OCI-M2 (cell line): ENCODE measurements around the gene ITGB7.

Experiments
- DNase-seq: peaks from one replicate; lab custom pipeline; 2025; ENCODE audit not compliant: unreplicated experiment; lab: John Stamatoyannopoulos, UW

ITGB7 gene

DNA sequence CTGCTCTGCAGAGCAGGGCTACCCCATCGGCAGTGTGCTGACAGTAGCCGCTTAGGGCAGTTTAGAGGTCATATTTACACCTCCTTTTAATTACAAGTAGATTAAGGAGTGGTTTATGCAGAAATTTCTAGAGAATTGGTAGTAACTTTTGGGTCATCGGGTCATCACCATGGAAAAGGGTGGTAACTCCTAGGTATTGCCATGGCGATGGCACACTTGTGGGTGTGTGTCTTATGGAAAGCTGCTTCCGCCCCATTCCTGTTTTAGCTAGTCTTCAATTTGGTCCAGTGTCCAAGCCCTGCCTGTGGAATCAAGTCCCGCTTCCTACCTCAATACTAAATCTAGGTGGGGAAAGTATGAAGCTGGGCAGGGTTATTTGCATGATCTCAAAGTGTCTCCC lies 56.0 kb downstream of the ITGB7 start:
- DNase-seq = no peak

DNA sequence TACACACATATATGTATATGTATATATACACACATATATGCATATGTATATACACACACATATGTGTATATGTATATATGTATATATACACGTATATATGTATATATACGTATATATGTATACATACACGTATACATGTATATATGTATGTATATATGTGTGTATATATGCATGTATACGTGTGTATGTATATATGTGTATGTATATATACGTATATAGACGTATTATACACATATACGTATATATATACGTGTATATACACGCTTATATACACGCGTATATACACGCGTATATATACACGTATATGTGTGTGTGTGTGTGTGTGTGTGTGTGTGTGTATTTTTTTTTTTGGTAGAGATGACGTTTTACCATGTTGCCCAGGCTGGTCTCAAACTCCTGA lies 59.4 kb downstream of the ITGB7 start:
- no peak for DNase-seq

DNA sequence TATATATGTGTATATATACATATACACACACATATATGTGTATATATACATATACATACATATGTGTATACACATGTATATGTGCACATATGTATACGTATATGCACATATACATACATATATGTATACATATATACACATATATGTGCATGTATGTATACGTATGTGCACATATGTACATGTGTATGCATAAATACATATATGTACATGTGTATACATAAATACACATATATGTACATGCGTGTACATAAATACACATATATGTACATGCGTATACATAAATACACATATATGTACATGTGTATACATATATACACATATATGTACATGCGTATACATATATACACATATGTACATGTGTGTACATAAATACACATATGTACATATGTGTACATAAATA lies 59.9 kb downstream of the ITGB7 start:
- DNase-seq = no peak

DNA sequence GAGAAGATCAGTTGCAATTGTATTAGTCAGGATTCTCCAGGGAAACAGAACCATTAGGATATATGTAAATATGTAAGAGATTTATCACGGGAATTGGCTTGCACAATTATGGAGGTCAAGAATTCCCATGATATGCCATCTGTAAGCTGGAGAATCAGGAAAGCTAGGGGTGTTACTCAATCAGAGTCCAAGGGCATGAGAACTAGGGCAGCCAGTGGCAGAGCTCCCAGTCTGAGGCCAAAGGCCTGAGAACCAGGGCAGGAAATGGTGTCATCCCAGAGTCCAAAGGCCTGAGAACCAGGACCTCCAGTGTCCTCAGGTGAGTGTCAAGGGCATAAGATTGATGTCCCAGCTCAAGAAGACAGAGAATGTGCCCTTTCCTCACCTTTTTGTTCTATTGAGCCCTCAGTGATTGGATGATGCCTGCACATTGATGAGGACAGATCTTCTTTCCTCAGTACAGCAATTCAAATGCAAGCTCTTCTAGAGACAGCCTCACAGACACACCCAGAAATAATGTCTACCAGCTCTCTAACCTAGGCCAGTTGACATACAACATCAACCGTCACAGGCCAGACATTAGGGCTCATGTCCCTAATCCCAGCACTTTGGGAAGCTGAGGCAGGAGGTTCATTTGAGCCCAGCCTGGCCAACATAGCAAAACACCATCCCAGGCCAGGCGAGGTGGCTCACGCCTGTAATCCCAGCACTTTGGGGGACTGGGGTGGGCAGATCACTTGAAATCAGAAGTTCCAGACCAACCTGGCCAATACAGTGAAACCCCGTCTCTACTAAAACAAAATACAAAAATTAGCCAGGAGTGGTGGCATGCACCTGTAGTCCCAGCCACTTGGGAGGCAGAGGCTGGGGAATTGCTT lies 61.4 kb downstream of the ITGB7 start:
- DNase-seq = no peak

DNA sequence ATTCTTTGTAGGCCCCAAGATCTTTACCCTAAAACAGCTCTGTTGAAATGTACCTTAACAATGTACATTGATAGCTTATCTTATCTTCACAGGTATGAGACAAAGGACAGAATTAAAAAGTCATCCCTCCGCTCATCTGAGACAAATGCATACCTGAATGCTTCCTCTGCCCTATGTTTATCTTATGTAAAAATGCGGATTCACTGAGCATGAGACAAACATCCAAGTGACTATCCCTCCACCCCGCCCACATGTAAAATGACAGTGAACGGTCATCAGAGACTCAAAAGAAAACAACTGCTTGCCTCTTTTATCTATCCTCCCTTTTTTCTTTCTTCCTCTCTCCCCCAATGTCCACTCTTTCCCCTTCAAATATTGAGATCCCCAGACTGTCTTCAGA lies 63.7 kb downstream of the ITGB7 start:
- no peak for DNase-seq
